ENCODE results near the gene FYN.

Gene FYN

GRCh38 chr6:111766201-111766857, 106.9 kb downstream of the FYN start:
- DNase-seq, result no peak

DNA sequence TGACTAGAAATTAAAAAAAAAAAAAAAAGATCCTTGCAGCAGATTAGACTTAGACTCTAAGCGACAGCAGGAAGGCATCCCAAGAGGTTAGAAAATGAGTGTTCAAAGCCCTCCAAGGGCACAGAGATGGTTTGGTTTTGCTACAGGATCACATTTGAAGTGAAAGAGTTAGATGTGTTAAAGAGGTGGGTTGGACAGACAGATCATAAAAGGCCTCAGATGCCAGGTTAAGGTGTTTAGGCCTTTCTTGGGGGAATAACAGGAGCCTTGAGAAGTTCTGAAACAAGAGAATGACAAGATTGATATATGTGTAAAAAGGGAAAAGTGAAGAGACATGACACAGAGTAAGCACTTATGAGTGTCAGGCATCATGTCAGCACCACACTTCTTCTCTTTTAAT, 107.5 kb downstream of the FYN start:
- no peak for DNase-seq

- DNase-seq, result no peak
These were observed 108.7 kb downstream of the FYN start for GRCh38 chr6:111764238-111765175.

DNA sequence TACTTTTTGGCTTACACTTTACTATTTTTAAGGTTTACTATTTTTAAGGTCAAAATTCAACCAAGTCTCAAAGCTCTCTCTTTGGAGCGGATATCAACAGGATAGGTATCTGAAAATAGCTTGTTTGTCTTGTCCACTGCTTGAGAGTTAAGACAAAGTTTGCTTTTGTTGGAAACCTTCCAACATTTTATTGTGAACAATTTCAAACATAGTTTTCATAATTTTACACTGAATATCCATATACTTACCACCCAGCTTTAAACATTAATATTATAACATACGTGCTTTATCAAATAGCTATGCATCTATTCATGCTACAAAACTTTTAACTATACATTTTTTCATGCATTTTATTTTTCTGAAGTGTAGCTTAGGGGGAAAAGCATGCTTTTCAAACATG, 109.9 kb downstream of the FYN start:
- no peak for DNase-seq

- DNase-seq, result no peak
These were observed 111.4 kb downstream of the FYN start for GRCh38 chr6:111761783-111762312.

DNA sequence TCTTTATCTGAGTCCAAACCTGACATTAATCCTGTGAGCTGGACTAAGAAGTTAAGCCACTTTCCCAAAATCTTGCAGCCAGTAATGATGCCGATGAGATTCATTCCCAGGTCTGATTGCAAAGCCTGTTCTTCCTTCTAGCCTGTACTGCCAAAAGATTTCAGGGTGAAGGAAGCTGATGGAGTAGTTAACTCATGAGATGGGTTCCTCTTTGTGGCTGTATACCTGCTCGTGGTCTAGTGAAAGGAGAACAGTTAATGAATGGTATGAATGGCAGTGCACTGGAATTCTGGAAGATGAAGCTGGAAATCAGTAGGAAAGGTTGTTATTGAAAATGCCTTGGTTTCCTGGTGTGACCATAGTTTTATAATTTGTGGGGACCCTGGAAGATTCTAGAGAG, 112.0 kb downstream of the FYN start:
- DNase-seq, result no peak

DNA sequence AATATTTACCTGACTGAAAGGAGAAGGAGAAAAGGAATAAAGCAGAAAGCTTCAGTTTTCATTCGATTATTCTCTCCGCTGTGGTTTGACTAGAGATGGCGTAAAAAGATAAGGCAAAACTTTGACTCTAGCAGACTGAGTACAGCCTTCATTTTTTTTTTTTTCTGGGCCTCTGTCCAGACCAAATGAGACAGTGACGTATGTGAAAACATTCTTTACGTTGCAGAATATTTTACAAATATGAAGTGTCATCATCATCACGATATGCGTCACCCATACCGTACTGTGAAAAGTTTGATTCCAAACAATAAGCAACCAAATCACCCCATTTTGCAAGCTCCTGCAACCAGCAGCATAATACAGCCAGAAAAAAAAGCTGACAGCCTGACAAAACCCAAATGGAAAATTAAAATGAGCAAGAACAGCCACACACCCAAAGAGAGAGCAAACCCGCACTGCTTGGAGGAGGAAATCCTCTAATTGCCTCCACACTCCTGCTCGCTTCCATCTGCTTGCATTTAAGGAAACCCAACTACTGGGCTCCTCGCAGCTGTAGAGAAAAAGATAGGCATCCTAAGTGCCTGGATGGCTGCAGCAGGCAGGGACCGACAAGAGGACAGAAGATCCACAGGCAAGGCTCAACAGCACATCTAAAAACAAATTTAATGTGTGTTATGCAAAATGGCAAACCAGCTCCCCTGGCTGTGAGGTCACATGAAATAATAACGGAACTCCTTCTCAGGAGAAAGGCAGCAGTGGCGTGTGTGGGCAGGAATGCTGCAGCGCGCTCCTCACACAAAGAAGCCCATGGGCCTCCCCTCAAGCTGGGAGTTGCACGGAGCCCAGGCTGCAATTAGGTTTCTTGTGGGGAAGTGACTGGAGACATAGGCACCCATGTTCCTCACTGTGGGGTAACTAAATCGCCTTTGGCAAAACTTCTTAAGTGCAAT, 113.1 kb downstream of the FYN start:
- no peak for DNase-seq

DNA sequence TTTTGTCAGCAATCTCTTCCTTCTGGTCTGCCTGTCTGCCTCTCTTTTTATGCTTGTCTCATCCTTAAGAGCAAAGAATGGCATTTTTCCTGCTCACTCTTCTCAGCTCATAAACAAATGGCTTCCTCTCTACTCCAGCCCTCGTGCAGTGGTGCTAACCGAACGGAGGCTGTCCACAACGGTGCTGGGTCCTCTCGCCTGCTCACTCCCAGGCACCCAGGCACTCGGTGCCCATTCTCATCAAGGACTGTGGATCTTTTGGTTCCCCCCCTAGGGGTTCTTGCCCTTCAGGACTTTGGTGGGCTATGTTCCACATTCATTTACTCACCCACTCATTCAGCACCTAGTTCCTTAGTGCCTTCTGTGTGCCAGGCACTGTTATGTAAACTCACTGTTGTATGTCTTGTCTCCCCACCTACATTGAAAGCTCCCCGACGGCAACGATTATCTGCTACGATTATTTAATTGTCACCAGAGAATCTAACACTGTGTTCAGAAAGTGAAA, 113.9 kb downstream of the FYN start:
- DNase-seq, result no peak

DNA sequence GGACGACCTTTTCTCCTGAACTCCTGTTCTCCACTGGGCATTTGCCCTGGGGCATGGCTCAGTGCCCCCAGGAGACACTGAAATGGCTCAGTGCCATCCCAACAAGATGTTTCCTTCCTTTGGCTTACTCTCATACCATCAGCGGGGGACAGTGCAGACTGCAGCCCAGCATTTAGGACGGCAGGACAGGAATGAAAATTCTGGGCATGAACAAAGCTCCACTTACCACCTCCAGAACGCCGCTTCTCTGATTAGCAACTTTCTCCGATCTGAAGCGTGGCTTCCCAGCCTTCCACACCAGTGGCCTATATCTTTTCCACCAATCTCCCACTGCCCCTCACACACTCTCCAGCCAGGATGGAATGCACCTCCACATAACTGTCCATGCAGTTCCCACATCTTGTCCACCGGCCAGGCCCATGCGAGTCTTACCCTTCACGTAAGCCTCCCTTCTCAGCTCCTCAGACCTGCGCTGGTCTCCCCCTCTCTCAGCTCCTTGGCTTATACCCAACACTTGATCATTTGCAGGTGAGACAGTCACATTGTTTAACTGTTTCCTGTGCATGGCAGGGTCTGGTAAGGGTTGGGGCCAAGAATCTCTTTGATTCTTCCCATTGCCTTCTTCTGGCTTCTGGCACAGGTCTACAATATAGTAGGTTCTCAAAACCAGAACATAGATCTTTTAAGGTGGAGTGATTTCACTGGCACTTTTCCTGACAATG, 114.5 kb downstream of the FYN start:
- DNase-seq, result no peak

DNA sequence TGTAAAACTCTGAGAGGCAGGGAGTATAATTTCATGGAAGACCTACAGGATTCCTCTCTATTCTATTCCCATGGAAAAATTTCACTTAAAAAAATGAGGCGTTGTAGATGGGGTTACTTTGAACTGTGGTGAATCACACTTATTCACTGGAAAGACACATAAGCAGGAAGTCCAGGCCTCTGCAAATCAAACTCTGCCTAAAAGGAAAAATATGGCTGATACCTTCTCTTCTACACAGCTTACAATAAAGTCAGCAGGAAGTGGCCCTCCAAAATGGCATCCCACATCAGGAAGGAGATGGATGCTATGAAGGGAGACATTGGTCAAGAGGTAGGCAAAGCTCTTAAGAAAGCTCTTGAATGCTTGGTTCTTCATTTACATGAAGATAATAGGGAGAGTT, 115.9 kb downstream of the FYN start:
- no peak for DNase-seq

DNA sequence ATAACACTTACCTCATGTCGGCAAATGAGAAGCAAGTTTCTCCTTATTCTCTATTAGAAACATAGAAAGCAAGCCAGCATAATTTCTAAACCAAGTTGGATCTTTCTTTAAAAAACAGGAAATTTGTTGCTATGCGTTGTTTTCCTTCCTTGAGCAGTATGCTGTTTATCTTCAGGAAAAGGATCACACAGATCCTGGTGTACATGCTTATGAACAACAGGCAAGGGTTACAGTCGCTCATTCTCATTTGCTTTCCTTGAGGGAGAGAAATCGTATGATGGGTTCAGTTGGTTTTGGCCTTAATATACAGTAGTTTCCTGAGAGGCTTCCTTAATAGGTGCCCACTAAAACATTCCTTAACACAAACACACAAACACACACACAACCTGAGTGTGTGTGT, 118.8 kb downstream of the FYN start:
- no peak for DNase-seq

GRCh38 chr6:111753573-111753972, 119.7 kb downstream of the FYN start:
- no peak for DNase-seq

- DNase-seq, result no peak
These were observed 120.8 kb downstream of the FYN start for GRCh38 chr6:111752476-111752875.

DNA sequence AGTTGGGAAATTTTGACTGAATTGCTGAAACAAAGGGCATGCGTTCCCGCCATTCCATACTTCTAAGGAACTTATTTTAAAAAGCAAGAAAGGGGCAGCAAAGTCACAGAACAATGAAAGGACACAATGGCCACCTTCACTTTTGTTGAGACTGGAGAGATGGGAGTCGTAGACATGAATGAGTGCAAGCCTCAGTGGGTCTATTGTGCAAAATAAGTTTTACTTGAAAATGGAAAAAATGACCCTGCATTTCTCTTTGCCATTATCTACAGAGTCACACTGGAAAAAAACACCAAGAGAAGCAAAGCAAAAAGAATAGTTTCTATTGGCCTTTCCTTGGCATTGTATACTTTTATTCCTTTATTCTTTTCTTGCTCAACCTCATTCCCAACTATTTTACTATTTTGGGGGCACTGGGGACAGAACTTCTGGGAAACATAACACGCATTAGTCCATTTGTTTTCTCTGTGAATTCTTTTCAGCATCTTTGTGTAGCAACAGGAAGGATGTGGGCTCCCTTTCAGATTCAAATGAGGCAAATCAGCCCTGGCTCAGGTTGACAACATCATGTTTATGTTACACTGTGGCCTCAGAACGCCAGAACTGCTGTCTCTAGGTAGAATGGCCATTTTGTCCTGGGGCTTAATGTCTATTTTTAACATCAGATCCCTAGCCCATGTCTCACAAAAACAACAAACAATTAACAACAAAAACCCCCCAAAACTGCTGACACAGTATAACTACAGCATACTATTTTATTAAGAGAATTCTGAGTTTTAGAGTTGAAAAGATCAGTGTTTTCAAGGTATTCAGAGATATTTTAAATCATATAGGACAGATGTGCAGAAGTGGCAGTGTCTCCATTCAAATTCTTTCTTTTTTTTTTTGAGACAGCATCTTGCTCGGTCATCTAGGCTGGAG, 122.2 kb downstream of the FYN start:
- no peak for DNase-seq

DNA sequence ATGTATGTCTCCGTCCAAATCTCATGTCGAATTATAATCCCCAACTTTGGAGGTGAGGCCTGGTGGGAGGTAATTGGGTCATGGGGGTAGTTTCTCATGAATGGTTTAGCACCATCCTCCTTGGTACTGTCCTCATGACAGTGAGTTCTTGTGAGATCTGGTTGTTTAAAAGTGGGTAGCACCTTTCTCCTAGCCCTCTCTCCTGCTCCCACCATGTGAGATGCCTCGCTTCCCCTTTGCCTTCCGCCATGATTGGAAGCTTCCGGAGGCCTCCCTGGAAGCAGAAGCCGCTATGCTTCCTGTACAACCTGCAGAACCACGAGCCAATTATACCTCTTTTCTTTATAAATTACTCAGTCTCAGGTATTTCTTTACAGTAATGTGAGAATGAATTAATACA, 123.1 kb downstream of the FYN start:
- no peak for DNase-seq

- no peak for DNase-seq
These were observed 125.0 kb downstream of the FYN start for GRCh38 chr6:111748231-111748647.

DNA sequence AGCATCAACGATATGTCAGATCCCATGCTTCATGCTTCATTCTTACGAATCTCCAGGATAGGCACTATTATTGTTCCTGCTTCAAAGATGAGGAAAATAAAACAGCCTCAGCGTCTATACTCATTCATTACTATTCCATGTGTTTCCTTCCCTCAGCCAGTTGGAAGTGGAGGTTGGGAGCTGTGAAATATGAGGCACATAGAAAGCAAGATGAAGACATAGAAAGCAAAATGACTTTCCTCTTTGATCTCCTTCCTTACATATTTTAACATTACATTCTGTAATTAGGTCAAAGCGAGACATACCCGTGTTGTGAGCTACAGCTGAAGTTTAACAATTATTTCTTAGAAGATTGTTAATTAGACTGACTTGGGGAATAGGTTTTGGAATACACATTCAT, 125.4 kb downstream of the FYN start:
- DNase-seq, result no peak

DNA sequence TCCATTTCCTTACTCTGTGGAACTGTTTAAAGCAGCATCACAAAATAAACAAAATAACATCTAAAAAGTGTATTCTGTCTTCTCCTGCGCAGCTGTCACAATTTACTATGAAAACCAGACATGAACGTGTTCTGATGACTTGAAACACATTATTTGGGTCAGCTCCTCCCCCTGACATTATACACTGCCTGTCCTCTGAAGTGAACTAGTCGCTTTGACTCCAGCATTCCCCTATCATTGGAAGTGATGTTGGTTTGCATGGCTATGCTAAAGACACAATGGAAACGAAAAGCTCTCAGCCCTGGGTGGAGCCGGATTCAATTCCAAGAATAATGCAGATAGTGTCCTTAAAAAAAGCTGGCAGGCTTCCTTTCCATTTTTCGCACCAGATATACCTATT, 125.9 kb downstream of the FYN start:
- DNase-seq, result no peak

GRCh38 chr6:111746983-111747382, 126.3 kb downstream of the FYN start:
- no peak for DNase-seq

GRCh38 chr6:111745636-111746035, 127.6 kb downstream of the FYN start:
- DNase-seq, result no peak

DNA sequence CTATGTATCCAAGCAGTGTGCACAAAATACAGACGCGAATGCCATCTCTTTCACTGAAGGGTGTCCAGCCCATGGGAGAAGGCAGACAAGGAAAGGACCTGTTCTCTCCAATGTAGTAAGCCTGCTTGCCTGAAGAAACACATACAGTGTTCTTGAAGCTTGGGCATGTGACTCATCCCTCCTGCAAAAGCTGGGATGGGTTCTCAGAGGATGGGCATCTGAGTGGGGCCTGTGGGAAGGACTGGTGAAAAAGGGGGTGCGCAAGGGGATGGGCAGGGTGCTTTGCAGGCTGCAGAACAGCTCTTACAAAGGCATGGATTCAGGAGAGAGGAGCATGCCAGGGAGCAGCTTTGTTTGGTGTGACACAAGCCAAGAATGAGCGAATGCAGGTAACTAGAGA, 128.1 kb downstream of the FYN start:
- DNase-seq, result no peak

All from NCI-H1105 treated with DMSO at 0.1 percent for 48 hours (cell line).